HL-60 (cell line): ENCODE results near the gene ZP2.

Source experiments
- GABPA ChIP-seq: IDR thresholded peaks from 2 replicates; pipeline ENCODE4 v1.6.1; 2012; ENCODE audit warnings: low read depth
- POLR2AphosphoS5 ChIP-seq: IDR thresholded peaks from 2 replicates; pipeline ENCODE4 v1.6.1; 2012; ENCODE audit warnings: low read depth
- SPI1 ChIP-seq: IDR thresholded peaks from 2 replicates; pipeline ENCODE4 v1.6.1; 2012; ENCODE audit warnings: low read depth, mild to moderate bottlenecking, borderline replicate concordance
- TF ChIP-seq, protein P1 (sequence below): IDR thresholded peaks from 2 replicates; pipeline ENCODE4 v1.6.1; 2012; ENCODE audit warnings: low read depth; ENCODE audit not compliant: insufficient replicate concordance
- TF ChIP-seq, protein P2 (sequence below): IDR thresholded peaks from one replicate; pipeline ENCODE4 v1.5.1; 2011; ENCODE audit warnings: low read length, control low read depth, inconsistent platforms; ENCODE audit not compliant: insufficient read depth

DNA sequence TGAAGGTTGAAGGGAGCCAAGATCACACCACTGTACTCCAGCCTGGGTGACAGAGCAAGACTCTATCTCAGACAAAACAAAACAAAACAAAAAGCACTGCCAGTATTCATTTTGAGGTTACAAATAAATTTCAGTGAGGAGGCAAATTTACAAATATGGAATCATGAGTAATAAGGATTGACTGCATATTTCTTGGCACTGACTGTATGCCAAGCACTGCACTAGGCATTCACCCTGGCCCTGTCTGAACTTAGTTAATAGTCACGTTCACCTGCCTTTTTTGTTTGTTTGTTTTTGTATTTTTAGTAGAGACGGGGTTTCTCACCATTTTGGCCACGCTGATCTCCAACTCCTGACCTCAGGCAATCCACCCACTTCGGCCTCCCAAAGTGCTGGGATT lies 47.8 kb downstream of the ZP2 start:
- TF ChIP-seq SPI1 (no peak), POLR2AphosphoS5 (no peak), GABPA (no peak)
- TF ChIP-seq, protein P1, sequence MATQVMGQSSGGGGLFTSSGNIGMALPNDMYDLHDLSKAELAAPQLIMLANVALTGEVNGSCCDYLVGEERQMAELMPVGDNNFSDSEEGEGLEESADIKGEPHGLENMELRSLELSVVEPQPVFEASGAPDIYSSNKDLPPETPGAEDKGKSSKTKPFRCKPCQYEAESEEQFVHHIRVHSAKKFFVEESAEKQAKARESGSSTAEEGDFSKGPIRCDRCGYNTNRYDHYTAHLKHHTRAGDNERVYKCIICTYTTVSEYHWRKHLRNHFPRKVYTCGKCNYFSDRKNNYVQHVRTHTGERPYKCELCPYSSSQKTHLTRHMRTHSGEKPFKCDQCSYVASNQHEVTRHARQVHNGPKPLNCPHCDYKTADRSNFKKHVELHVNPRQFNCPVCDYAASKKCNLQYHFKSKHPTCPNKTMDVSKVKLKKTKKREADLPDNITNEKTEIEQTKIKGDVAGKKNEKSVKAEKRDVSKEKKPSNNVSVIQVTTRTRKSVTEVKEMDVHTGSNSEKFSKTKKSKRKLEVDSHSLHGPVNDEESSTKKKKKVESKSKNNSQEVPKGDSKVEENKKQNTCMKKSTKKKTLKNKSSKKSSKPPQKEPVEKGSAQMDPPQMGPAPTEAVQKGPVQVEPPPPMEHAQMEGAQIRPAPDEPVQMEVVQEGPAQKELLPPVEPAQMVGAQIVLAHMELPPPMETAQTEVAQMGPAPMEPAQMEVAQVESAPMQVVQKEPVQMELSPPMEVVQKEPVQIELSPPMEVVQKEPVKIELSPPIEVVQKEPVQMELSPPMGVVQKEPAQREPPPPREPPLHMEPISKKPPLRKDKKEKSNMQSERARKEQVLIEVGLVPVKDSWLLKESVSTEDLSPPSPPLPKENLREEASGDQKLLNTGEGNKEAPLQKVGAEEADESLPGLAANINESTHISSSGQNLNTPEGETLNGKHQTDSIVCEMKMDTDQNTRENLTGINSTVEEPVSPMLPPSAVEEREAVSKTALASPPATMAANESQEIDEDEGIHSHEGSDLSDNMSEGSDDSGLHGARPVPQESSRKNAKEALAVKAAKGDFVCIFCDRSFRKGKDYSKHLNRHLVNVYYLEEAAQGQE: no peak
- TF ChIP-seq, protein P2, sequence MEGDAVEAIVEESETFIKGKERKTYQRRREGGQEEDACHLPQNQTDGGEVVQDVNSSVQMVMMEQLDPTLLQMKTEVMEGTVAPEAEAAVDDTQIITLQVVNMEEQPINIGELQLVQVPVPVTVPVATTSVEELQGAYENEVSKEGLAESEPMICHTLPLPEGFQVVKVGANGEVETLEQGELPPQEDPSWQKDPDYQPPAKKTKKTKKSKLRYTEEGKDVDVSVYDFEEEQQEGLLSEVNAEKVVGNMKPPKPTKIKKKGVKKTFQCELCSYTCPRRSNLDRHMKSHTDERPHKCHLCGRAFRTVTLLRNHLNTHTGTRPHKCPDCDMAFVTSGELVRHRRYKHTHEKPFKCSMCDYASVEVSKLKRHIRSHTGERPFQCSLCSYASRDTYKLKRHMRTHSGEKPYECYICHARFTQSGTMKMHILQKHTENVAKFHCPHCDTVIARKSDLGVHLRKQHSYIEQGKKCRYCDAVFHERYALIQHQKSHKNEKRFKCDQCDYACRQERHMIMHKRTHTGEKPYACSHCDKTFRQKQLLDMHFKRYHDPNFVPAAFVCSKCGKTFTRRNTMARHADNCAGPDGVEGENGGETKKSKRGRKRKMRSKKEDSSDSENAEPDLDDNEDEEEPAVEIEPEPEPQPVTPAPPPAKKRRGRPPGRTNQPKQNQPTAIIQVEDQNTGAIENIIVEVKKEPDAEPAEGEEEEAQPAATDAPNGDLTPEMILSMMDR: no peak
